ENCODE measurements around the gene ZNRF3. TPM values are rescaled to one million over a fixed set of nuclear protein-coding genes. Genes with fewer than 3 reads are reported as not detected.
A peak's percentile ranks its signal among the peaks of the same experiment; 100 is the strongest.

ZNRF3 gene
- polyA plus RNA-seq, 1 donor from 2014 or later = 2.9 TPM

GRCh38 chr22:28943501-28943879 lies 60.1 kb downstream of the ZNRF3 start:
- no peaks in the 10 kb centered on the region for H3F3A ChIP-seq (ENCODE audit: insufficient read depth, low read length, poor library complexity, severe bottlenecking)
- peaks cover 9% of the 10 kb centered on the region for H3K79me2 ChIP-seq (replicated peaks; ENCODE audit: insufficient read depth, low read length)
- H3K27me3 ChIP-seq (ENCODE audit: insufficient read depth, low read depth, low read length) = no peaks in the 10 kb centered on the region
- TF ChIP-seq, protein P1, sequence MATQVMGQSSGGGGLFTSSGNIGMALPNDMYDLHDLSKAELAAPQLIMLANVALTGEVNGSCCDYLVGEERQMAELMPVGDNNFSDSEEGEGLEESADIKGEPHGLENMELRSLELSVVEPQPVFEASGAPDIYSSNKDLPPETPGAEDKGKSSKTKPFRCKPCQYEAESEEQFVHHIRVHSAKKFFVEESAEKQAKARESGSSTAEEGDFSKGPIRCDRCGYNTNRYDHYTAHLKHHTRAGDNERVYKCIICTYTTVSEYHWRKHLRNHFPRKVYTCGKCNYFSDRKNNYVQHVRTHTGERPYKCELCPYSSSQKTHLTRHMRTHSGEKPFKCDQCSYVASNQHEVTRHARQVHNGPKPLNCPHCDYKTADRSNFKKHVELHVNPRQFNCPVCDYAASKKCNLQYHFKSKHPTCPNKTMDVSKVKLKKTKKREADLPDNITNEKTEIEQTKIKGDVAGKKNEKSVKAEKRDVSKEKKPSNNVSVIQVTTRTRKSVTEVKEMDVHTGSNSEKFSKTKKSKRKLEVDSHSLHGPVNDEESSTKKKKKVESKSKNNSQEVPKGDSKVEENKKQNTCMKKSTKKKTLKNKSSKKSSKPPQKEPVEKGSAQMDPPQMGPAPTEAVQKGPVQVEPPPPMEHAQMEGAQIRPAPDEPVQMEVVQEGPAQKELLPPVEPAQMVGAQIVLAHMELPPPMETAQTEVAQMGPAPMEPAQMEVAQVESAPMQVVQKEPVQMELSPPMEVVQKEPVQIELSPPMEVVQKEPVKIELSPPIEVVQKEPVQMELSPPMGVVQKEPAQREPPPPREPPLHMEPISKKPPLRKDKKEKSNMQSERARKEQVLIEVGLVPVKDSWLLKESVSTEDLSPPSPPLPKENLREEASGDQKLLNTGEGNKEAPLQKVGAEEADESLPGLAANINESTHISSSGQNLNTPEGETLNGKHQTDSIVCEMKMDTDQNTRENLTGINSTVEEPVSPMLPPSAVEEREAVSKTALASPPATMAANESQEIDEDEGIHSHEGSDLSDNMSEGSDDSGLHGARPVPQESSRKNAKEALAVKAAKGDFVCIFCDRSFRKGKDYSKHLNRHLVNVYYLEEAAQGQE (IDR thresholded peaks at IDR 0.05; ENCODE audit: borderline replicate concordance) = no peak
- TF ChIP-seq TAF1 (IDR thresholded peaks at IDR 0.05; ENCODE audit: low read depth) (no peak), SMC3 (conservative IDR thresholded peaks at IDR 0.05; ENCODE audit: poor library complexity) (no peak), EZH2 (IDR thresholded peaks at IDR 0.05; ENCODE audit: borderline replicate concordance, insufficient read depth, low read length, poor library complexity, severe bottlenecking) (no peak), MXI1 (conservative IDR thresholded peaks at IDR 0.05; ENCODE audit: poor library complexity, severe bottlenecking) (no peak), RAD21 (conservative IDR thresholded peaks at IDR 0.05) (no peak), EP300 (conservative IDR thresholded peaks at IDR 0.05; ENCODE audit: poor library complexity, severe bottlenecking) (no peak), POLR2AphosphoS5 (IDR thresholded peaks at IDR 0.05) (no peak)
- TF ChIP-seq, protein P2, sequence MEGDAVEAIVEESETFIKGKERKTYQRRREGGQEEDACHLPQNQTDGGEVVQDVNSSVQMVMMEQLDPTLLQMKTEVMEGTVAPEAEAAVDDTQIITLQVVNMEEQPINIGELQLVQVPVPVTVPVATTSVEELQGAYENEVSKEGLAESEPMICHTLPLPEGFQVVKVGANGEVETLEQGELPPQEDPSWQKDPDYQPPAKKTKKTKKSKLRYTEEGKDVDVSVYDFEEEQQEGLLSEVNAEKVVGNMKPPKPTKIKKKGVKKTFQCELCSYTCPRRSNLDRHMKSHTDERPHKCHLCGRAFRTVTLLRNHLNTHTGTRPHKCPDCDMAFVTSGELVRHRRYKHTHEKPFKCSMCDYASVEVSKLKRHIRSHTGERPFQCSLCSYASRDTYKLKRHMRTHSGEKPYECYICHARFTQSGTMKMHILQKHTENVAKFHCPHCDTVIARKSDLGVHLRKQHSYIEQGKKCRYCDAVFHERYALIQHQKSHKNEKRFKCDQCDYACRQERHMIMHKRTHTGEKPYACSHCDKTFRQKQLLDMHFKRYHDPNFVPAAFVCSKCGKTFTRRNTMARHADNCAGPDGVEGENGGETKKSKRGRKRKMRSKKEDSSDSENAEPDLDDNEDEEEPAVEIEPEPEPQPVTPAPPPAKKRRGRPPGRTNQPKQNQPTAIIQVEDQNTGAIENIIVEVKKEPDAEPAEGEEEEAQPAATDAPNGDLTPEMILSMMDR (IDR thresholded peaks at IDR 0.05; ENCODE audit: poor library complexity, severe bottlenecking) = no peak
- H3K4me3 ChIP-seq (ENCODE audit: low read length) = peak overlapping the region; percentile 24
- H3K9me2 ChIP-seq (ENCODE audit: insufficient read depth, low read length) = no peaks in the 10 kb centered on the region
- H3K4me2 ChIP-seq (ENCODE audit: low read length) = no peak overlapping the region
- peak overlapping the region; percentile 11 for H3K9ac ChIP-seq (ENCODE audit: low read length)
- no peak overlapping the region for H3K27ac ChIP-seq (ENCODE audit: low read length)
- no peaks in the 10 kb centered on the region for H4K20me1 ChIP-seq (ENCODE audit: insufficient read depth)
- no peak overlapping the region for H2AFZ ChIP-seq (ENCODE audit: low read depth, low read length)
- no peaks in the 10 kb centered on the region for H3K36me3 ChIP-seq (ENCODE audit: insufficient read depth, low read length)
- no peaks in the 10 kb centered on the region for H3K9me3 ChIP-seq (ENCODE audit: low read length)

- Histone ChIP-seq H3K36me3 (ENCODE audit: insufficient read depth, low read length) (no peaks in the 10 kb centered on the region), H4K20me1 (ENCODE audit: insufficient read depth) (no peaks in the 10 kb centered on the region), H3K9me3 (ENCODE audit: low read length) (no peaks in the 10 kb centered on the region), H3K9ac (ENCODE audit: low read length) (no peak overlapping the region), H3K9me2 (ENCODE audit: insufficient read depth, low read length) (no peaks in the 10 kb centered on the region), H3K27ac (ENCODE audit: low read length) (no peak overlapping the region), H3K4me2 (ENCODE audit: low read length) (no peak overlapping the region), H3K4me3 (ENCODE audit: low read length) (no peak overlapping the region), H2AFZ (ENCODE audit: low read depth, low read length) (no peak overlapping the region), H3K79me2 (replicated peaks; ENCODE audit: insufficient read depth, low read length) (peaks cover 17% of the 10 kb centered on the region), H3F3A (ENCODE audit: insufficient read depth, low read length, poor library complexity, severe bottlenecking) (no peaks in the 10 kb centered on the region), H3K27me3 (ENCODE audit: insufficient read depth, low read depth, low read length) (no peaks in the 10 kb centered on the region)
- TF ChIP-seq POLR2AphosphoS5 (IDR thresholded peaks at IDR 0.05) (no peak), EZH2 (IDR thresholded peaks at IDR 0.05; ENCODE audit: borderline replicate concordance, insufficient read depth, low read length, poor library complexity, severe bottlenecking) (no peak), RAD21 (conservative IDR thresholded peaks at IDR 0.05) (no peak), MXI1 (conservative IDR thresholded peaks at IDR 0.05; ENCODE audit: poor library complexity, severe bottlenecking) (no peak), EP300 (conservative IDR thresholded peaks at IDR 0.05; ENCODE audit: poor library complexity, severe bottlenecking) (no peak), TAF1 (IDR thresholded peaks at IDR 0.05; ENCODE audit: low read depth) (no peak), SMC3 (conservative IDR thresholded peaks at IDR 0.05; ENCODE audit: poor library complexity) (no peak)
- TF ChIP-seq, protein P1 (IDR thresholded peaks at IDR 0.05; ENCODE audit: borderline replicate concordance) = no peak
- TF ChIP-seq, protein P2 (IDR thresholded peaks at IDR 0.05; ENCODE audit: poor library complexity, severe bottlenecking) = no peak
These were observed 63.8 kb downstream of the ZNRF3 start for GRCh38 chr22:28947125-28947524.
